HG02943 (cell line): ENCODE measurements around the gene PPP1R12B.
"Not testable (repeated sequence)": the region's sequence is repeated elsewhere in the genome, so short reads cannot be mapped to it uniquely, and the experiment has no call there.

Source experiments
- ATAC-seq: cut with Tn5 transposase; IDR thresholded peaks from one replicate; pipeline ENCODE4 v1.9.1; 2021; ENCODE audit warnings: mild to moderate bottlenecking, low read depth, moderate library complexity; ENCODE audit not compliant: unreplicated experiment

PPP1R12B gene

GRCh38 chr1:202624088-202624780 is 275.7 kb downstream of the PPP1R12B start:
- ATAC-seq: no peak

DNA sequence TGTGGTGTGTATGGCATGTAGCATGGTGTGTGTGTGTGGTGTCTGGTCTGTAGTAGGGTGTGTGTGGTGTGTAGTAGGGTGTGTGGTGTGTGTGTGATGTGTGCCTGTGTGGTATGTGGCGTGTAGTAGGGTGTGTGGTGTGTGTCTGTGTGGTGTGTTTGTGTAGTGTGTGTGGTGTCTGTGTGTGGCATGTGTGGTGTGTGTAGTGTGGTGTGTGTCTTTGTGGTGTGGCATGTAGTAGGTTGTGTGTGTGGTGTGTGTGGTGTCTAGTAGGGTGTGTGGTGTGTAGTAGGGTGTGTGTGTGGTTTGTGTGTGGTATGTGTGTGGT is 276.2 kb downstream of the PPP1R12B start:
- no peak for ATAC-seq

GRCh38 chr1:202625416-202626360 is 277.2 kb downstream of the PPP1R12B start:
- ATAC-seq: no peak

DNA sequence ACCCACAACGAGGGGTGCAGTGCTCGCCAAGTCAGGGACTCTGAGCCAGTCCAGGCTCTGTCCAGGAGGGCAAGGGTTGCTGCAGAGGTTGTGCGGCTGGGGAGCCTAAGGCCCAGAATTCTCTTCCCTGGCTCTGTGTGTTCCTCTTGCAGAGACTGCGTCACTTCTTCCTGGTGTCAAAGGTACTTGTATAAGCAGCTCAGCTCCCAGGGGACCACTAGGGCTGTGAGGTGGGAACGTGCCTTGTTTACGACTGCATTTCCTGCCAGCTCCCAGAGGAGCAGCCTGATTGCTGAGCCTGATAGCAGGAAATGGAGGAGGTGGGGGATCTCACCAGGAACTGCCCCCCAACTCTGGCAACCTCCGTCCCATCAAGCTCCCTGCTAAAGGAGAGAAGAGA is 278.5 kb downstream of the PPP1R12B start:
- not testable (repeated sequence) for ATAC-seq

DNA sequence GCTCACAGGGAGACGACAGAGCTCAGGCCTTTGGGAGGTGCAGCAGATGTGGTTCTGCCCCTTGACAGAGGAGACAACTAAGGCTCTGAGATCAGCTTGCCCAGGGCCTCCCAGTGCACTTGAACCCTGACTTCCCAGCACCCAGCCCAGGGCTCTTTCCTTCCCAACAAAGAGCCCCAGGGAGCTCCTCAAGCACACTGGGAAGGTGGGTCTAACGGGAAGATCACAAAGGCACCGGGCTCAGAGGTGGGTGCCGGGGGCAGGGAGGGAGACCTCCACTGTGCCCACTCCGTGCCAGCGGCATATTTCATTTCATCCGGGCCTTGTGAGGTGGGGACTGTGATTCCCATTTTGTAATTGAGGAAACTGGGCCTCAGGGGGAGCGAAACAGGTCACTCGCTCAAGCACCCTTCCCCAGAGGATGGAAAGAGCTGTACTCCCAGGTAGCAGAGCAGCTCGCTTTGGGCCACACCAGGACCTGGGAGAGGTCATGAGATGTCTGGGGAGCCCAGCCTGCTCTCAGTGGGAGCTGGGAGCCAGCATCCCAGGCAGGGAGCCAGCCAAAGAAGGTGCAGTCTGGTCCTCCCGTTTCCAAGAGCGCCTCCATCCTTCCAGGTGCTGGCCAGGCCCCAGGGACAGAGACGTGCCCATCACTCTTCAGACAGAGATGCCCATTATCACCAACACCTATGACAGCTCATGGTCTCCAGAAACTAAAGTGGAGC is 279.5 kb downstream of the PPP1R12B start:
- ATAC-seq: no peak

DNA sequence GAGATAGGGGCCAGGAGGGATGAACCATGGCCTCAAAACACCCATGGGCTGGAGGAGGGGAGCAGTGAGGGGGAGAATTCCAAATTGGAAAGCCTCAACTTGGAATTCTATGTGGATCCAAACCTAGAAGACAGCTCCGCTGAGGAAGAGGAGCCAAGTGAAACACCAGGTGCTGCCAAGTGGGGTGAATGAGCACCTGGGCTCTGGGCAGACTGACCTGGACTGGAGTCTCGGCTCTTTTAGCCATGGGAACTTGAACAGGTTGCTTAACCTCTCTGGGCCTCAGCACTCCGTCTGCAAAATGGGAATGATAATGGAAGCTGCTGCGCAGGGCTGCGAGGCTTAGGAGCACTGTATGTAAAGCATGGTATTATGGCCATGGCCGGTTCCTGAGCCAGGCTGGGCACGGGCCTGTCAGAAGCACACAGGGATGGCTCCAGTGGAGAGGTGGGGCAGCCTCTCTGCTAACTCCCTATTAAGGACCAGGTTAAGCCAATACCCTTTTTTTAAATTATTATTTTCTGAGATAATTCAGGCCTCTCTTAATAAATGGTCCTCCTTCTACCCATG is 280.2 kb downstream of the PPP1R12B start:
- ATAC-seq: no peak

GRCh38 chr1:202629257-202629811 is 280.8 kb downstream of the PPP1R12B start:
- not testable (repeated sequence) for ATAC-seq

DNA sequence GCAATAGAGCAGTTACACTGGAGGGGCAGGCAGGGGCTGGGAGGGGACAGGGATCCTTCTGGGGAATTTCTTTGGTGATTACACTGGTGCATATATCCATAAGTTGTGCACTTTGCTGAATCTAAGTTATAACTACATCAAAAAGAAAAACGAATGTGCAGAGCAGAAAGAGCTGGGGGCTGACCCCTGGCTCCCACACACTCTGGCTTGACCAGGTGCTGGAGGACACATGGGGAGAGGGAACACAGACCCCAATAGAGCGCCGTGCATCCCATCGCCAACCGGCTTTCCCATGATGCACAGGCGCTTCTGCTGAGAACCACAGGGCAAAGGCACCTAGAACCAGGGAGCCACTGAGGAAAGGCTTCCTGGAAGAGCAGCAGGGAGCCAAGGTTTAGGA is 281.6 kb downstream of the PPP1R12B start:
- not testable (repeated sequence) for ATAC-seq

DNA sequence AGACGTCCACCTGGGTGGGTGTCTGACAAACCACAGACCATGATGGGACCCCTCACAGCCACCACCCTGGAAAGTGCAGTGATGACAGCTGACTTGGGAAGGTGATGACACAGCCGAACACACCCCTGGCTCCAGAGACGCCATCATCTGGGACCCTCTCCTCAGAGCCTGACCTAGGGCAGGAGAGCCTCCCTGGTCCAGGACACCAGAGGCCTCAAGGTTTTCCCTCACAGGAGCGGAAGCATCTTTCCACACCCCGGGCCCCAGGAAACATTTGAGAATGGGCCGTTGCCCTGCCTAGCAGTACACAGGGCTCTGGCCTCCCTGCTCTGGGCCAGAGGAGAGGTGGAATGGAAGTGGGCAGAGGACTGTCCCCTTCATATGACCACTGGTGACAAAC is 282.0 kb downstream of the PPP1R12B start:
- no peak for ATAC-seq

DNA sequence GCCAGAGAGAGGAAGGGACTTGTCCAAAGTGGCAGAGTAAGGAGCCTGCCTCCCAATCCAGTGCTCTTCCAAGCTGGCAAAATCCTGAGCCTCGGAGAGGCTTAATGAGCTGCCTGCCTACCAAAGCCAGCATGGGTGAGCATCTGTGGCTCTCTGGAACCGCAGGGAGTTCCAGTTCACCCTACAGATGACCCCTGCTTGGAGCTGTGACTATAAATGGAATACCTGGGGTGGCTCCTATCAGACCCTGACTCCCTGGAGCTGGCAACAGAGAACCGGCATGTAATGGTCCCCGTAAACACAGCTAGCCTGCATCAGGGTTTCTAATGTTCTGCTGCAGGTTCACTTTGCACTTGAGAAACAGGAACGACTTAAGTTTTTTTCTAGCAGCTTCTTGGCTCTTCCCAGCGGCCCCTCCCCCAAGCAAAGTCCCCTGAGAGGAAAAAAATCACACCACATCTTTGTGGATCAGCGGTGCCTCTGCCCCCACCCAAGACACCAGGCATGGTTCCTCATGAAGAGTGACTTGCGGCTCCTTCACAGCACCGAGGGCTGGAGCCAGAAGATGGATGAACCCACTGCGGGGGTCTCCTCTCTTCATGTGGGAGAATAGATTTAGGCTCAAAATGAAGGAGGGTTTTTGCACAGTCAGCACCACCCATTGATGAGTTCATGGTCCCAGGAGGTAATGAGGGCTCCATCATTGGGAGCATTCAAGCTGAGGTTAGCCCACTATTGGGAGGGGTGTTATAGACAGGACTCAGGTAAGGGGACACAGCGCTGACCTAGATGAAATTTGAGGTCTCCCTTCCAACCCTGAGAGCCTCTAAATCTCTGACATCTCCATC is 282.8 kb downstream of the PPP1R12B start:
- ATAC-seq: no peak

GRCh38 chr1:202632241-202632640 is 283.7 kb downstream of the PPP1R12B start:
- no peak for ATAC-seq

GRCh38 chr1:202636171-202636570 is 287.7 kb downstream of the PPP1R12B start:
- not testable (repeated sequence) for ATAC-seq

DNA sequence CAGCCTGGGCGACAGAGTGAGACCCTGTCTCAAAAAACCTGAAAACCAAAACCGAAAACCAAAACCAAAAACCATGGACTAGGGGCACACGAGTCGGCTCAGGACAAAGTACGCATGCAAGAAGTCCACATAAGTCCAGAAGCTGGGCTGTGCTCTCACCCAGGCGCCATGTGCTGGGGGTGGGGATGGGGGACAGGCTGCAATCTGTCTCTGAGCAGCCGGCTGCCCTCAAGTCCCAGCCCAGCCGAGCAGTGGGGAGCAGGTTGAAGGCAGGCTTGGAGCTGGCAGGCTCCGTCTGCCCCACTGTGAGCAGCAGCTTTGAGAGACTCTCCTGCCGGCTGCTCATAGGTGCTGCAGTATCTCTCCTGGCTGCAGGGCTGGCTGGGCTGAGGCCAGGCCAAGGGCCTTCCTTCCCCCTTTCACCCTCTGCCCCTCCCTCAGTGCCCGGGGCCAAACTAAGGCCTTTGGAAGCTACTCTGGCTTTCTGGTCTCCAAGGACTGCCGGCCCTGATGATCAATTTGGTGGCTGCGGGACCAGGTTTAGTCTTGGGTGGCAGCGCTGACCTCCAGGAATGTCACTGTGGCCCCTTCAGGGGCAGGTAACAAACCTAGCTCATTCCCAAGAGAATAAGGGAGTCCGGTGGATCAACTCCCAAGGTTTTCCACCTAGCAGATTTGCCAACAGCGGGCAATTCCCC is 289.0 kb downstream of the PPP1R12B start:
- ATAC-seq: not testable (repeated sequence)

GRCh38 chr1:202638019-202638700 is 289.7 kb downstream of the PPP1R12B start:
- ATAC-seq: no peak

GRCh38 chr1:202638701-202639305 is 290.3 kb downstream of the PPP1R12B start:
- ATAC-seq: not testable (repeated sequence)

DNA sequence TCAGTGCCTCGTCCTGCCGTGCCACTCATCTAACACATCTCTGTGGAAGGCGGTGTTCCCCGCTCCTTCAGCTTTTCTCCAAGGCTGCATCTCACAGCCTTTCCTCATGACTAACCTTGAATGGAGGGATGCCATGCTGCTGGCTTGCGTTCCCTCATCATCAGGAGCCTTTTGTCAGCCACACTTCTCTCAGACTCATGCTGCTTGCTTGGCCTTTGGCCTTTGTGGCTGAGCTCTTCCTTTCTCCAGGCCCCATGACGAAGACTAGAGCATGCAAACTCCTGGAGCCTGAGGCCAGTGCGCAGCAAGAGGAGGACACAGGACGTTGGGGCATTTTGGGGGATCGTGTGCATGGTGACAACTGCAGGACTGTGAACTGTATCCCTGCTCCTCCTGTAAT is 291.0 kb downstream of the PPP1R12B start:
- no peak for ATAC-seq

DNA sequence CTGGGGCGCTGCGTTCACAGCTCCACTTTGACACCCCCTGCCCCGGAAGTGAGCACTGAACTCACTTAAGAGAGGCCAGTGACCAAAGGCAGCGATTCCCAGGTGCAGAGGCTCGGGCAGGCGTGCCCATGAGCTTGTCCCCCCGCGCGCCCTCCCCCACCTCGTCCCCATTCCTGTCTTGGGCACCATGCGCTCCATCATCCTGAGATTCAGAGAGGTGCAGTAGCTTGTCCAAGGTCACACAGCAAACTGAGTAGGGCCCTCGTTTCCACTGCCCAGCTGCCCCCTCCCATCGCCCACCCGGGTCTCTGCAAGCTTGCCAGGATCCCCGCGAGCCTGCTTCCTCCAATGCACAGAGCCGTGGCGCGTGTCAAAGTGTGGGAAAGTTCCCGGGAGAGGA is 293.7 kb downstream of the PPP1R12B start:
- ATAC-seq: no peak
